ENCODE results near the gene CFDP1. TPM values are rescaled to one million over a fixed set of nuclear protein-coding genes. Genes with fewer than 3 reads are reported as not detected.

Gene CFDP1
- total RNA-seq, 6 donors from 2014 or later = 36.8 to 185 (median 50.6) TPM

- ATAC-seq (ENCODE audit: low FRiP score in 2 of 2) = peak in 1 of 2 donors; percentile 45
- Histone ChIP-seq H3K9me3 (no peaks in the 10 kb centered on the region), H3K27me3 (peaks cover 0 to 6% (median 0%) of the 10 kb centered on the region in 4 donors), H3K36me3 (no peaks in the 10 kb centered on the region), H3K4me1 (peaks cover 87 to 91% (median 89%) of the 10 kb centered on the region in 4 donors), H3K27ac (peak overlapping the region; percentile 80 to 95 (median 90)), H3K4me3 (no peak overlapping the region)
- no peak for DNase-seq
- TF ChIP-seq EP300 (IDR thresholded peaks at IDR 0.05) (no peak), POLR2AphosphoS5 (IDR thresholded peaks at IDR 0.05) (no peak), POLR2A (IDR thresholded peaks at IDR 0.05) (no peak)
- TF ChIP-seq, protein P1, sequence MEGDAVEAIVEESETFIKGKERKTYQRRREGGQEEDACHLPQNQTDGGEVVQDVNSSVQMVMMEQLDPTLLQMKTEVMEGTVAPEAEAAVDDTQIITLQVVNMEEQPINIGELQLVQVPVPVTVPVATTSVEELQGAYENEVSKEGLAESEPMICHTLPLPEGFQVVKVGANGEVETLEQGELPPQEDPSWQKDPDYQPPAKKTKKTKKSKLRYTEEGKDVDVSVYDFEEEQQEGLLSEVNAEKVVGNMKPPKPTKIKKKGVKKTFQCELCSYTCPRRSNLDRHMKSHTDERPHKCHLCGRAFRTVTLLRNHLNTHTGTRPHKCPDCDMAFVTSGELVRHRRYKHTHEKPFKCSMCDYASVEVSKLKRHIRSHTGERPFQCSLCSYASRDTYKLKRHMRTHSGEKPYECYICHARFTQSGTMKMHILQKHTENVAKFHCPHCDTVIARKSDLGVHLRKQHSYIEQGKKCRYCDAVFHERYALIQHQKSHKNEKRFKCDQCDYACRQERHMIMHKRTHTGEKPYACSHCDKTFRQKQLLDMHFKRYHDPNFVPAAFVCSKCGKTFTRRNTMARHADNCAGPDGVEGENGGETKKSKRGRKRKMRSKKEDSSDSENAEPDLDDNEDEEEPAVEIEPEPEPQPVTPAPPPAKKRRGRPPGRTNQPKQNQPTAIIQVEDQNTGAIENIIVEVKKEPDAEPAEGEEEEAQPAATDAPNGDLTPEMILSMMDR (IDR thresholded peaks at IDR 0.05) = no peak
- WGBS, 2 donors = 58 to 72% methylated on average over 12 to 14 of the region's 15 CpGs
These were observed 180.1 kb downstream of the CFDP1 start for GRCh38 chr16:75252946-75253911.

DNA sequence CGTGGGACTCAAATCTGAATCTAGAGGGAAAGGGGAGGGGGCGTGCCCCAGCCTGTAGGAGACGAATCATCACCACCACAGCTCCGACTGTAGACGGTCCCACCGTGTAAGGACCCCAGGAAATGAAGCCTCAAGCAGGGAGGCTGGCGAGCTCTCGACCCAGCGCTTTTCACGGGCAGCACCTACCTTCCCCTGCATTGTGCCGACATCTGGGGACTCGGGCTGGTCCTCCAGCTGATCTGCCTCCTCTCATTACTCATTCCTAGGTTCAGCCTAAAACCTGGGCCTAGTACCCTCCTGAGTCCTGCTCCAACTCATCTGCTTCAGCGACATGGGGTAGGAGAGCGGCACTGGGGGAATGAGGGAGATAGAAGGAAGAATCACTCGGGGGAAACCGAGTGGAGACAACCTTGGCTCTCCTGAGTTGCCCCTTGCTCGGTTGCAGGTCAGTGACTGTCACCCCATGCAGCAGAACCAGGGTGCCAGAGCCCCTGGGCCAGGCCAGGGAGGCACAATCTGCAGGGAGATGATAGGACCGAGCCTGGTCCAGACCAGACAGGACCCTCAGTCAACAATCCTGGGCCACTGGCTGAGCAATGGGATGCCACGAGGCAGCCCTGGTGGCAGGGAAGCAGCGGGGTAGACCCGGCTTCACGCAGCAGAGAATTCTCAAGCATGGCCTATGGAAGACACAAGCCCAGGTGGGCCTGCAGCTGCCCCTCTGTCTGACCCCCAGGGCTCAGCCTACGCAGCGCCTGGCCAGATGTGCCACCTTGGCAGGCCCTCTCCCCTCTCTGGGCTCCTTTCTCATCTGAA lies 181.0 kb downstream of the CFDP1 start:
- DNase-seq (no peak), ATAC-seq (ENCODE audit: low FRiP score in 2 of 2) (no peak)
- H3K27me3 ChIP-seq = peaks cover 0 to 6% (median 0%) of the 10 kb centered on the region in 4 donors
- H3K4me3 ChIP-seq = peak overlapping the region in 3 of 4 donors; percentile 76 to 87 (median 81)
- peaks cover 86 to 91% (median 89%) of the 10 kb centered on the region in 4 donors for H3K4me1 ChIP-seq
- WGBS, 2 donors = 61 to 76% methylated on average over 17 to 24 of the region's 24 CpGs
- no peaks in the 10 kb centered on the region for H3K36me3 ChIP-seq
- TF ChIP-seq POLR2A (IDR thresholded peaks at IDR 0.05) = no peak
- TF ChIP-seq EP300 (IDR thresholded peaks at IDR 0.05) = no peak
- TF ChIP-seq POLR2AphosphoS5 (IDR thresholded peaks at IDR 0.05) = no peak
- TF ChIP-seq, protein P1 (IDR thresholded peaks at IDR 0.05) = no peak
- H3K27ac ChIP-seq = peak overlapping the region; percentile 80 to 95 (median 90)
- no peaks in the 10 kb centered on the region for H3K9me3 ChIP-seq

- DNase-seq (peak; percentile 89 to 97), ATAC-seq (ENCODE audit: low FRiP score in 2 of 2) (peak; percentile 68 to 85)
- Histone ChIP-seq H3K4me1 (peaks cover 86 to 91% (median 89%) of the 10 kb centered on the region in 4 donors), H3K27me3 (peaks cover 0 to 6% (median 0%) of the 10 kb centered on the region in 4 donors), H3K36me3 (no peaks in the 10 kb centered on the region), H3K9me3 (no peaks in the 10 kb centered on the region), H3K4me3 (peak within 1 kb of the TSS; percentile 56 to 87 (median 78)), H3K27ac (peak within 1 kb of the TSS; percentile 80 to 95 (median 93))
- 0 to 3% methylated on average over 9 to 24 of the region's 84 CpGs for WGBS, 2 donors
- TF ChIP-seq, protein P1 (IDR thresholded peaks at IDR 0.05) = peak in 1 of 6 experiments; percentile 36
- TF ChIP-seq POLR2A (IDR thresholded peaks at IDR 0.05) = peak in 3 of 4 donors; percentile 43 to 56 (median 46)
- peak in 1 of 2 donors; percentile 61 for TF ChIP-seq POLR2AphosphoS5 (IDR thresholded peaks at IDR 0.05)
- no peak for TF ChIP-seq EP300 (IDR thresholded peaks at IDR 0.05)
These were observed 181.8 kb downstream of the CFDP1 start, which contains the start of gene BCAR1 for GRCh38 chr16:75251280-75252048. Gene BCAR1, minus strand, starts transcription at chr16:75251624. Its CDS starts 142 bp downstream, at chr16:75251482.

DNA sequence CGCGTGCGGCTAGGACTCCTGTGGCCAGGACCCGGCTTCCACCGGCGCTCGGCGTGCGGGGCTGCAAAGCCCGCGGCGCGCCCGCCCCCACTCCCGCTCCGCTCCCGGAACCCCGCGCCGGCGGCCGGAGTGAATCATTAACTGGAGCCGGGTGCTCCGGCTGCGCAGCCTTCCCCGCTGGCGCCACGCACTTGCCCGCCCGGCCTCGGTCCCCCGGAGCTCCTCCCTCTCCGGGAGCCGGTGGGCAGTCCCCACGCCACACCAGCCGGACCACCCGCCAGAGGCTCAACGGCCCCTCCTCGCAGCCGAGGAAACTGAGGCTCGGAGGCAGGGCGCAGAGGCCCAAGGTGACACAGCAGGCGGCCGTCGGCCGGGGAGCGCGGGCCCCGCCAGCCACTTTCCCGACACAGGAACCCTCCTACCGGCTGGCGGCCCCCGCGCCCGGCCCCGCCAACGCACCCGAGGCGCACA lies 182.5 kb downstream of the CFDP1 start:
- peak in 1 of 2 donors; percentile 58 for ATAC-seq (ENCODE audit: low FRiP score in 2 of 2)
- peak in 1 of 2 donors; percentile 92 for DNase-seq
- Histone ChIP-seq H3K36me3 (no peaks in the 10 kb centered on the region), H3K4me1 (peaks cover 86 to 91% (median 89%) of the 10 kb centered on the region in 4 donors), H3K4me3 (peak overlapping the region; percentile 56 to 87 (median 78)), H3K27ac (peak overlapping the region; percentile 80 to 95 (median 93)), H3K27me3 (peaks cover 0 to 6% (median 0%) of the 10 kb centered on the region in 4 donors), H3K9me3 (no peaks in the 10 kb centered on the region)
- TF ChIP-seq POLR2AphosphoS5 (IDR thresholded peaks at IDR 0.05) (no peak), EP300 (IDR thresholded peaks at IDR 0.05) (no peak), POLR2A (IDR thresholded peaks at IDR 0.05) (no peak)
- TF ChIP-seq, protein P1 (IDR thresholded peaks at IDR 0.05) = no peak
- WGBS, 2 donors = 2% methylated on average over 11 to 30 of the region's 59 CpGs

Data from upper lobe of left lung (tissue), 6 donors.